KBM-7 (cell line): Measurements from ENCODE around the gene CLEC3B.
"Not testable (repeated sequence)": the region's sequence is repeated elsewhere in the genome, so short reads cannot be mapped to it uniquely, and the experiment has no call there.

ENCODE experiments used
- DNase-seq: peaks from one replicate; pipeline ENCODE4 v3.0.0-alpha.2; 2015
- in situ Hi-C: fragments of 300-500 bp; cut with MboI; formaldehyde crosslinking; loops from 2 replicates; pipeline ENCODE4 v1.14.3; 2020; ENCODE audit warnings: low sequenced_read_pairs, low pct_unique_long_range_greater_than_20kb, mixed read lengths

Gene CLEC3B

DNA sequence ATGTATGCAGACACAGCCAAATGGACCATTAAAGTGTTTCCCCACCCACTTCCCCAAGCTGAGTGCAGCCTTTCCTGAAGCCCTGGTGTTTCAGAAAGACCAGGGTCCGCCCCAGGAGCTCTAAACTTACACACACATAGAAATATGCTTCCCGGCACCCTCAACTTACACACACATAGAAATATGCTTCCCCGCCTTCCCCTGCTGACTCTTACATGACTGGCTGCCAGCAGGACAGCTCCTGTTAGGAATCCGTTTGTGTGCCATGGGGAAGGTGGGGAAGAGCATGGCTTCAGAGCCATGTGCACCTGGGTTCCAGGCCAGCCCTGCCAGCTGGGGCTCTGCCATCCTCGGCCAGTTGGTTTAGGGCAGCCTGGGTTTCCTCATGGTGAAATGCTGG is 3.6 kb downstream of the CLEC3B start:
- DNase-seq = no peak
- in situ Hi-C loops = loop anchor here (25.0 kb wide), 1 partner anchor 633 kb away; no protein-coding TSS in a partner anchor

- no peak for DNase-seq
- in situ Hi-C loops = loop anchor here (25.0 kb wide), 1 partner anchor 631 kb away; no protein-coding TSS in a partner anchor
Measured at GRCh38 chr3:45031531-45031930, 5.4 kb downstream of the CLEC3B start.

DNA sequence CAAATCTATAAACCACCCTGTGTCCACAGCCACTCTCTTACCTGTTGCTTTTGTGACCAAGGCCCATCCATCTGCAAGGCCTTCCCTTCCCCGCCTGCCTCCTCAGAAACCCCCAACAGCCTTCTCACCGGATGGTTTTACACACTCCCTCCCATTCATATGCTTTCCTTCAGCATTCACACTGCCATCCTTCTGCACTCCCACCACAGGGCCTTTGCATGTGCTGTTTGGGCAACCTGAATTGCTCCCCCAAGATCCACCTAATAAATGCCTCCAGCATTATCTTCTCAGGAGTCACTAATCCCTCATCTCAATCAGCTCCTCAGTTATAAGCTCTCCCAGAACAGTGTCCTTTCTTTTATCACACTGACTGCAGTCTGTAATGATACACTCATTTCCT is 6.0 kb downstream of the CLEC3B start:
- in situ Hi-C loops = loop anchor here (25.0 kb wide), 1 partner anchor 630 kb away; no protein-coding TSS in a partner anchor
- no peak for DNase-seq

DNA sequence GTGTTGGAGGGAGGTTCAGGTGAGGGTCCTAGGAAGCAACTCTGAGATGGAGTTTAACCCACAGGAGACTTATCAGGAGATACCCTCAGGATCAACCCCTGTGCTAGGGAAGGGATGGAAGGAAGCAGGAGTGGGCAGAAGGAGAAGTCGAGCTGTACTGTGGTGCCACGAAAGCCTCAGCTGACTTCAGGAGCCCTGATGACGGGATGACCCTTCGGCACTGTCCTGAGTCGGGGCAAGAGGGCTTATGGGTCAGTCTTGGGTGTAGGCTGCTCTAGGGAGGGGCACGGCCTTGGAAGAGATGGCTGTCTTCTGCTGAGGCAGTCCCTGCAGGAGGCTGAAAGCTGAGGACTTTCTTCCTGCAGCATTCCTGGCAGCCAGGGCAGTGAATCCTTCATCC is 7.7 kb downstream of the CLEC3B start:
- in situ Hi-C loops = loop anchor here (25.0 kb wide), 1 partner anchor 629 kb away; no protein-coding TSS in a partner anchor
- no peak for DNase-seq

- in situ Hi-C loops = loop anchor here (25.0 kb wide), 1 partner anchor 628 kb away; no protein-coding TSS in a partner anchor
- peak; percentile 79 for DNase-seq
Measured at GRCh38 chr3:45034612-45035252, 8.6 kb downstream of the CLEC3B start.

- in situ Hi-C loops = loop anchor here (25.0 kb wide), 1 partner anchor 627 kb away; no protein-coding TSS in a partner anchor
Measured at GRCh38 chr3:45035441-45036301, 9.6 kb downstream of the CLEC3B start.

DNA sequence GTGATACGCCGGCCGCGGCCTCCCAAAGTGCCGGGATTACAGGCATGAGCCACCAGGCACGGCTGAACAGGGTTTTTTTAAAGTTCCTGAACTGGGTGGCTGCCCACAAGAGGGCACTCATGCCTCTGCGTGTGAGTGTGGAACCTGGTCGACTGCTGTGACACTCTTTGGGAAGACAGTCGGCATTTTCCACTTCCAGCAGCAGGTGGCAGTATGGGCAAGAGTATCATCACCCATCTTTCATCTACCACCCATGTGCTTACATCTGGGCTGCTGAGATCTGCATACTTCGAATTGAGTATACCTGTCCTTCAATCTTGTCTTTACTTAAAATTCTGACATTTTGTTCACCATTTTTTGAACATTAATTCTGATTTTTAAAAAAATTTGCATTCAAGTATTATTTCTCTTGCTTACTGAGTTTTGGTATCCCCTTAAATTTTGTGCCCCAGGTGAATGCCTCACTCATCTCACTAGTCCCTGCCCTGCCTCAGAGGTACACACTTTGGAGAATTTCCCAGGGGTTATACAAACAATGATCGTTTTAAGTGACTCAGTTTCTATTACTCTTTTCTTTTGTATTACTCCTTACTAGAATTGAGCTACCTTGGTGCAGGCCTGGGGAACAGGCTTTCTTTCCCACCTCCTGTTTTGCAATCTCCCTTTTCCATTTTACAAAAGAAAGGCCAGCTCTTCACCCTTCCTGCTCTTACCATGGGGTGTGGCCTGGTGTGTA is 11.8 kb downstream of the CLEC3B start:
- DNase-seq = peak; percentile 99
- in situ Hi-C loops = loop anchor here (25.0 kb wide), 1 partner anchor 624 kb away; no protein-coding TSS in a partner anchor

More at GRCh38 chr3:45035441-45036301, 9.6 kb downstream of the CLEC3B start:
- no peak for DNase-seq

DNA sequence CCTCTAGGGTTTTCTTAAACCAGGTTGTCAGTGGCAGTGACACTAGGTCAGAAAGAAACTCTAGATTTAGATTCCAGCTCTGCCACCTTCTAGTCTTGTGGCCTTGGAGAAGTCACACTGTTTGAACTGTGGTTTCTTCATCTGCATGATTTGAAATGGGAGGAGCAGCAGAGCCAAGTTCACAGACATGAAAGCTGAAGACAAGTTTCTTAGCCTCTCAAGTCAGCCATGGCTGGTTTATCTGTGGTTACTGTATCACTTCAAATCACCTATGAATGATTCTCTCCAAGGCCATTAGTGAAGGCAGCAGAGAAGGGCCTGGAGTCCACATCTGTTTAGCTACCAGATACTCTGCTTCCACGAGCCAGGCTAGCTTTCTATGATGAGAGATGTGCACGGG is 15.6 kb downstream of the CLEC3B start:
- no peak for DNase-seq
- in situ Hi-C loops = loop anchor here (10.0 to 25.0 kb wide), 3 partner anchors 173 to 621 kb away; no protein-coding TSS in a partner anchor

DNA sequence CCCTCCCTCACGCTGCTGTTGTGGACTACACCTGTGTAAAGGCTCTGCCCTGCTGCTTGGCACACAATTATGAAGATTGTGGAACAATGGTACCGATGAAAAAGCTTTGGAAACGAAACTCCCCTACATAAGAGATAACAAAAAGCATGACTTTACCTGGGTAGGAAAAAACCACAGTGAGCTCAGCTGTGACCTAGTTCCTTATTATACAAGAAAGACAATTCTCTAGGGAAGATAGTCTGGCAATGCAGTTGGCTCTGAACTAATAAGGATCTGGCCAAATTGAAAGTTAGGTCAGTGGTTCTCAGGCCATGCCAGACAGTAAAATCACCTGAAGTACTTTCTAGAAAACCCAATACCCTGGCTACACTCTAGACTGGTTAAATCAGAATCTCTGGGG is 16.1 kb downstream of the CLEC3B start:
- DNase-seq = no peak
- in situ Hi-C loops = loop anchor here (10.0 to 25.0 kb wide), 3 partner anchors 173 to 620 kb away; no protein-coding TSS in a partner anchor

DNA sequence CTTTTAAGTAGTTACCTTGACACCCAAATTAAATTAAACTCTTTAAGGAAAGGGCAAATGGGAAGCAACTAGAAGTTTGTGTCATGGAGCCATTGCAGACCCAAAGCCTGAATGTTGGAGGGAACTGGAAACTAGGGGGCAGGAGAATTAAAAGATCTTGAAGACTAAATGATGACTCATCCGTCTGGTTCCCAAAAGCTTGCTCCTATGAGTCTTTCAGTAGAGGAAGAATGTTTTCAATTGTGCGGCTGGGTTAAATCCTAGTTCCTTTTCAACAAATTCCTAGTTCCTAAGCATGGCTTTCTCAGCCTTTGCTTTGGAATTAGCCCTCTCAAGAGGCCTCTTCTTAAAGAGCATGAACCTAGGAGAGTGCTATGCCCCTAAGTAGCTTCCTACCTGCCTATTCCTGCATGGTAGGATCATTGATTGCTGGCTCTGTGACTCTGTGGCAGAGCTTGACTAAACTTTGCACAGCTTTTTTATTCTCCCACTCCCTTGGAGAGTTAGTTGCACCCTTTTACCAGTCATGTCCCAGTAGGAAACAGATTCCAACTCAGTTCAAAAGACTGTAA is 17.7 kb downstream of the CLEC3B start:
- peak; percentile 22 for DNase-seq
- in situ Hi-C loops = loop anchor here (10.0 to 25.0 kb wide), 3 partner anchors 171 to 618 kb away; no protein-coding TSS in a partner anchor

DNA sequence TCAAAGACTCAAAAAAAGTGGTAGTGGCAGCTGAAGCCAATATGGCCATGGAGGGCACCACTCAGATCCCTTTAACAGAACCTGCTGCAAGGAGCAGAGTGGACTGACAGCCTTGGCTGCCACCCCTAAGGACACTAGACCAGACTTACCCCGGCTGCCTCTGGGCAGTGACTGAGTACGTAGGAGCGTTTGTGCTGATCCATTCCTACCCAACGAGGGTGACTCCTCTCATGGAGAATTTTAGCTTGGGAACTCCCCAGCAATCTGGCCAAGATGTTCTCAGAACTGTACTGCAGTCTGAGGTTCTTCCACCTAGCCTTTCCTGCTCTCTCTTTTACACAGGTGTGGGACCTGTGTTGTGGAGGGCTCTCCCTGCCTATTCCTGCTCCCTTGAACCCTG is 22.1 kb downstream of the CLEC3B start:
- no peak for DNase-seq
- in situ Hi-C loops = loop anchor here (10.0 to 25.0 kb wide), 3 partner anchors 167 to 614 kb away; no protein-coding TSS in a partner anchor

GRCh38 chr3:45049807-45050206 is 23.7 kb downstream of the CLEC3B start:
- no peak for DNase-seq
- in situ Hi-C loops = loop anchor here (10.0 to 25.0 kb wide), 3 partner anchors 165 to 612 kb away; no protein-coding TSS in a partner anchor

DNA sequence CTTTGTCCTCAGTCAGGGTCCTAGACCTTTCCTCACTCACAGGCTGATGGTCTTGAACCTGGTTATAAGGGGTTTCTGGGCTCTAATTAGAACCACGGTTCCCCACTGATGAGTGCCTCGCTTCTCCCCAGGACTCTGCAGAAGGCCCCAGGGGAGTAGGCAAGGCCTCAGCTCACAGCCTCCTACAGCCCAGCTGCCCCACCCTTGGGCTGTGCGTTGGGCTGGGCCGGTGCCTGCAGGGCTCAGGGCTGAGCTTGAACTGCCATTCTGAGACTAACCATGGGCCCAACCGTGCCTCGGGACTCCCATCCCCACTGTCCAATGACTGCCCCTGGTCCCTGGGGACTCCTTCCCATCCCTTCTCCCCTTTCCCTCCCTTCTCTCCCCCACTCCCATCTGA is 25.6 kb downstream of the CLEC3B start:
- DNase-seq = no peak
- in situ Hi-C loops = no loop called here

DNA sequence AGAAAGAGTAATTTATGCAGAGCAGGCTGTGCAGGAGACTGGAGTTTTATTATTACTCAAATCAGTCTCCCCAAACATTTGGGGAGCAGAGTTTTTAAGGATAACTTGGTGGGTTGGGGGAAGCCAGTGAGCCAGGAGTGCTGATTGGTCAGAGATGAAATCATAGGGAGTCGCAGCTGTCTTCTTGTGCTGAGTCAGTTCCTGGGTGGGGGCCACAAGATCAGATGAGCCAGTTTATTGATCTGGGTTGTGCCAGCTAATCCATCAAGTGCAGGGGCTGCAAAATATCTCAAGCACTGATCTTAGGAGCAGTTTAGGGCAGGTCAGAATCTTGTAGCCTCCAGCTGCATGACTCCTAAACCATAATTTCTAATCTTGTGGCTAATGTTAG is 27.7 kb downstream of the CLEC3B start:
- in situ Hi-C loops, DNase-seq: not testable (repeated sequence)

- no peak for DNase-seq
- in situ Hi-C loops = no loop called here
Measured at GRCh38 chr3:45054196-45054857, 28.2 kb downstream of the CLEC3B start.

DNA sequence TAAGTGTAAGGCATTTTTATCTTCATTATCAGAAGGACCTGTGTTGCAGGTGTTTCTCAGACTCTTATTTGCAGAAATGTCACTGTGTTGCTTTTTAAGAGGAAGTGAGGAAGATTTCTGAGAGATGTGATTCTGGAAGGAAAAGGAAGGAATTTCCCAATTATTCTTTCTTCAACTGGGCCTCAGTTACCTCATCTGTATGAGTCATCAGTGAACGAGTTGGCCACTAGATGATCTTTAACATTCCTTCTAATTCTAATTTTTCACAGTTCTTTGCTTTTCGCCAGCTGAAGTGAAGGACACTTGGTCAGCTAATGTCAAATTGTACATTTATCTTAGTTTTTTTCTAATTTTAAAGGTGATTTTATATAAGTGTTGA is 28.9 kb downstream of the CLEC3B start:
- in situ Hi-C loops = no loop called here
- no peak for DNase-seq

- in situ Hi-C loops = no loop called here
- DNase-seq = peak; percentile 63
Measured at GRCh38 chr3:45055411-45056143, 29.5 kb downstream of the CLEC3B start.
